Stomach smooth muscle (tissue), 2 donors: Measurements from ENCODE around the gene GIMAP8.

ENCODE experiments used
- H3K27ac ChIP-seq: one replicate; pipeline ENCODE4 v1.7.0; 2013; ENCODE audit warnings: mild to moderate bottlenecking, low read length, inconsistent platforms
- H3K27me3 ChIP-seq, 2 donors: one replicate each; pipeline ENCODE4 v1.7.0; 2013; ENCODE audit warnings: low read length in 2 of 2; ENCODE audit not compliant: insufficient read depth in 2 of 2, control insufficient read depth in 1 of 2
- H3K36me3 ChIP-seq, 2 donors: one replicate each; pipeline ENCODE4 v1.7.0; 2013; ENCODE audit warnings: low read length in 2 of 2; ENCODE audit not compliant: control insufficient read depth in 2 of 2, insufficient read depth in 2 of 2
- H3K4me1 ChIP-seq: one replicate; pipeline ENCODE4 v1.7.0; 2013; ENCODE audit warnings: low read length; ENCODE audit not compliant: control insufficient read depth, insufficient read depth
- H3K4me3 ChIP-seq, 2 donors: one replicate each; pipeline ENCODE4 v1.7.0; 2013; ENCODE audit warnings: low read length in 2 of 2
- H3K9ac ChIP-seq, 2 donors: one replicate each; pipeline ENCODE4 v1.7.0; 2013; ENCODE audit warnings: low read length in 2 of 2, mild to moderate bottlenecking in 1 of 2
- H3K9me3 ChIP-seq, 2 donors: one replicate each; pipeline ENCODE4 v1.7.0; 2013; ENCODE audit warnings: low read length in 2 of 2; ENCODE audit not compliant: control insufficient read depth in 2 of 2
- donor health status: healthy.
- donor health status: Pancreatic carcinoma.

The GIMAP8 gene

DNA sequence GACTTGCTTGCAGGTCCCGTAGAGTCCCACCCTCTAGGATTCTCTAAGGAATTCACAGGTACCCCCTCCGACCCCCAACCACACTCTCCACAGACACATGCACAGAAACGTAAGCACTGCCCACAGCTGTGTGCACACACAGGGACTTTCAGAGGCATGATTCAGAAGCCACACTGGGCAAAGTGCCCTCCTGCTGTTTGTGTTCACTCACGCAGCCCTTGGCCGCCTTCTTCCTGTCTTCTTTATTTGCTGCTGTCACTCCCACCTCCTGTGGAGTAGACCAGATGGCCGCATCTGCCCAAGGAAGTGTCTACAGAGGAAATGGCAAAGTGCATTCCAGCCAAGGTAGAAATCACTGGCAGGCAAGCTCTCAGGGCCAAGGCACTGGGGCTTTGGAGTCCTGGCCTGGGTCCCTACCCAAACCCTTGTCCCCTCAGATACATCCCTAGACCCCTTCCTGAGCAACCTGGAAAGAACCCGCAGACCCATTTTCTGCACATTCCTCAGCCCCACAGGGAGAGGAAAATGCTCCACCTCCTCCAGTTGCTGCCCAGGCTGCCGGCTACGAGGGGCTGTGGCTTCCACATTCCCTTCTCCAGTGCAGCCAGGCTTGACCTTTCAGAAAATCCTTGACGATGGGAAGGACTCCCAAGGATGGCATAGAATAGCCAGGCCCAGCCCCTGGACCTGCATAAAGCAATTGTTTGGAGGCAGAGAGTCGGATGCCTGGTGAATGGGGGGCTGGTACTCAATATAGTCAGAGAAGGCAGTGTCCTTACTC is 21.6 kb upstream of the GIMAP8 start:
- Histone ChIP-seq H3K27ac (no peak overlapping the region), H3K4me1 (peaks cover 23% of the 10 kb centered on the region), H3K9me3 (no peaks in the 10 kb centered on the region), H3K4me3 (no peak overlapping the region), H3K9ac (no peak overlapping the region), H3K36me3 (no peaks in the 10 kb centered on the region), H3K27me3 (no peaks in the 10 kb centered on the region)

DNA sequence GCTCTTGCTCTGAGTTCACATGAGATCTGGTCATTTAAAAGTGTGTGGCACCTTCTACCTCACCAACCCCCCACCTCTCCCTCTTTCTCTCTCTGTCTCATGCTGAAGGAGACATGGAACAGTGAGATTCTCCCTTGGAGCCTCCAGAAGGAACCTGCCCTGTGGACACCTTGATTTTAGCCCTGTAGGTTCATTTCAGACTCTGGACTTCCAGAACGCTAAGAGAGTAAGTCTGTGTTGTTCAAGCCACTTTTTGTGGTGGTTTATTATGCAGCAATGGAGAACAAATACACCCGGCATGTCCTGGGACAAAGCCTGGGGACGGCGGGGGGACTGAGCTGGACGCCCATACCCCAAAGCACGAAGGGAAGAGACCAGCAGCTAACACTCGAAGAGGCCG is 20.7 kb upstream of the GIMAP8 start:
- Histone ChIP-seq H3K27me3 (no peaks in the 10 kb centered on the region), H3K36me3 (no peaks in the 10 kb centered on the region), H3K9ac (no peak overlapping the region), H3K9me3 (no peaks in the 10 kb centered on the region), H3K27ac (no peak overlapping the region), H3K4me1 (peaks cover 23% of the 10 kb centered on the region), H3K4me3 (no peak overlapping the region)

DNA sequence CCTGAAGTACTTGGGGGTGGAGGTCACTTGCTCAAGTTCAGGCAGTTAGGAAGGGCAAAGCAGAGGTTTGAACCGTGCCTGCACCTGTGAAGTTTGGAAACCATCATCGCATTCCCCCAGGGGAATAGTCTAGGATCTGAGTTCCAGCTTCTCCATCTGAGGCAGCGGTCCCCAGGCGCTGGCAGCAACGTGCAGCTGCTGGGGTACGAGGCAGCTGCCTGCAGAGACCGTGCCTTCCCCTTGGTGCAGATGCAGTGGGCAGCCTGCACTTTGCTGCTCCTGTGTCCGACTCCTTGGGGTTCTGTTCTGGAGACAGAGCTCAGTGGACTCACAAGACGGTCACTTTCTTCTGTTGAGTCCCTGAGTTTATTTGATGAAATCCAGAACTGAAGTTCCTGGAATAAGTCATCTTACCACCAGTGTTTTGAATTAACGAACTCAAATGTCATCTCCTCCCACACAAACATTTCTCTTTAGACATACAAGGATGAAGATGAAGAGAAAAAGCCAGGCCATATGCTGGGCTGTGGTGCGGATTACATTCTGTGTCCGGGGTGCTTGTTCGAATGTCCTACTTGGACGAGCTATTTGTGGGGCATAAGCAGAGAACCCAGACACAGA is 19.9 kb upstream of the GIMAP8 start:
- H3K27ac ChIP-seq, result no peak overlapping the region
- no peaks in the 10 kb centered on the region for H3K27me3 ChIP-seq
- no peaks in the 10 kb centered on the region for H3K36me3 ChIP-seq
- H3K4me1 ChIP-seq, result peaks cover 23% of the 10 kb centered on the region
- H3K4me3 ChIP-seq, result no peak overlapping the region
- H3K9me3 ChIP-seq, result no peaks in the 10 kb centered on the region
- no peak overlapping the region for H3K9ac ChIP-seq

DNA sequence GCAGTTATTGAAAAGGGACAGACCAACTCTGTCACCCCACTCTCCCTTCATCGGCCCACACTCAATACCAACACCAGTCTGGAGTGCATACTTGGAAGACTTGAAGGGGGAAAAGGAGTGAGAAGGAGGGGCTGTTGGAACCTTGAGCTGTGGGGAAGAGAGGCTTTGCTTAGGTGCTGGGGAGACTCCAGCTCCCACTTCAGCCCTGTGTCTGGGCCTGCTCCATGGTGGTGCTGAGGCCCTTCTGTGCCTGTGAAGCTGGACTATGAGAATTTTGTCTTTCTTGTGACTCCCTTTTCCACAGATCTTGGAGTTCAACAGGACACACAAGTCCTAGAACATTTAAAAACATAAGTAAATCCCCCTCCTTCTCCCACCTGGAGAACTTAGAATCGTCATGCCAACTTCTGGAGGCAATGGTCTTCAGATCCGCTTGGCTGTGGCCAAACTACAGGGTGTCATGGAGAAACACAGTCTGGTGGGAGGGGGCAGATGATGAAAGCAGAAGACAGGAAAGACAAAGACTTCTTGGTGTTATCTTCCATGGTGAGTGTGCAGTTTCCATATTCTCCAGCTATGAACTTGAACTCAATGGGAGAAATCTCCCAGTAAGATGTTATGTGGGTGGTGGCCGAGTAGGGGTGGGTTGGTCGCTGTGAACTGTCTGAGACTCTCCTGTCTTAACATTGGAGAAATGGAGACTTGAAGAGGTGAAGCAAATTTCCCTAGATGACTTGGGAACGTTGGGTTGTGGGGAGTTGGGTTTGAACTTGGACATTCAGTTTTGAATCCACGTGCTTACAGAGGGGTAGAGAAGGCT is 18.4 kb upstream of the GIMAP8 start:
- Histone ChIP-seq H3K27ac (no peak overlapping the region), H3K4me3 (no peak overlapping the region), H3K36me3 (no peaks in the 10 kb centered on the region), H3K9me3 (no peaks in the 10 kb centered on the region), H3K9ac (no peak overlapping the region), H3K27me3 (no peaks in the 10 kb centered on the region), H3K4me1 (peaks cover 22% of the 10 kb centered on the region)

DNA sequence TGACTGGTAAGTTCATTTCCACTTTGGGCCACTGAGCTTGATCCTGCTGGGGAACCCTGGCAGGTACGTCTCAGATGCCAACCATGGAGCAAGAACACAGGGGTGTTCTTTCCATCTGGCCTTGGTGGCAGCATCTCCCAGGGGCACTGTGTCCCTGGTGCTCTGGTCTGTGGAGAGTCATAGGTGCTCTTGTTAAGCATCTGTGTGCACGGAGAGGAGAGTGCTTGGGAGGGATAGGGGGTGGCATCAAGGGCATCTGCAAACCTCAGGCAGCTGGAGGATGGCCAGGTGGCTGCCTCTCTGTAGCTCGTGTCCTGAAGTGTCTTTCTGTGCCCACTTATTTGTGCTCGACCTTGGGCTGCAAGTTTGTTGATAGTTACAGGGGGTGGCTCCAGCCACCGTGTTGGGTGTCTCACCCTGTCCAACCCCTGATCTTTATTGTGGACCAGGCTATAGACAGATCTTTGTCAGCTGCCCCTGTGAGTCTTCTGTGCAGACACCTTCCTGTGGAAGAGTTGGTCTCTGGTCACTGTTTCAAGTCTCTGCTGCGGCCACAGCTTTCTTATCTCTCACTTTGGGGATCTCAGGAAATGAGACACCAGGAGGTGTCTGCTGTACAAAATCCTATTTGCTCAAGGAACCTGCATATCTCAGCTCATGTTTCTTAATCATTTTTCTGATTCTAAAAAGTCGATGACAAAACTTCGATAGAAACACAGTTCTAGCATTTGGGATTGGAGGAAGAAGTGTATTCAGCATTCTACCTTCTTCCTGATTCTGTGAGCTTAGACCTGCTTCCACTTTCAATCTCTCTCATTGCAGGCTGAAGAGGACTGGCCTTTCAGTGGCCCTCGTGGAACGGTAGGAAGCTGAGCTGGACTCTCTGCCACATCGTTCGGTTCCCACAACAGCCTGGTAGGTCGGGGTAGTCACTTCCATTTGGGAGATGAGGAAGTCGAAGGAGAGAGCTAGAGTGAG is 17.2 kb upstream of the GIMAP8 start:
- peaks cover 22% of the 10 kb centered on the region for H3K4me1 ChIP-seq
- H3K27me3 ChIP-seq, result no peaks in the 10 kb centered on the region
- H3K27ac ChIP-seq, result no peak overlapping the region
- H3K36me3 ChIP-seq, result no peaks in the 10 kb centered on the region
- H3K9me3 ChIP-seq, result no peaks in the 10 kb centered on the region
- no peak overlapping the region for H3K4me3 ChIP-seq
- no peak overlapping the region for H3K9ac ChIP-seq

DNA sequence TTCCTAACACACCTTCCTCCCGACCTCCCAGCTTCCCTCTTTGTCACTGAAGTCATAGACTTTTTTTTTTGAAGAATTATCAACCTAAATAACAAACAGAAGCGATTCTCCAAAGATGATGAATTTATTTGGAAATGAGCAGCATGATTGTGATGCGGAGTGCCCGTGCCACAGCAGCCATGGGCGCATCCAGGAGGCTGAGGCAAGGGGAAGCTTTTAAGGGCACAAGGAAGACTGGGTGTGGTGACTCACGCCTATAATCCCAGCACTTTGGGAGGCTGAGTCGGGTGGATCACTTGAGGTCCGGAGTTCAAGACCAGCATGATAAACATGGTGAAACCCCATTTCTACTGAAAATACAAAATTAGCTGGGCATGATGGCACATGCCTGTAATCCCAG is 16.2 kb upstream of the GIMAP8 start:
- H3K9ac ChIP-seq, result no peak overlapping the region
- H3K9me3 ChIP-seq, result no peaks in the 10 kb centered on the region
- H3K27ac ChIP-seq, result no peak overlapping the region
- no peaks in the 10 kb centered on the region for H3K36me3 ChIP-seq
- no peak overlapping the region for H3K4me3 ChIP-seq
- peaks cover 14% of the 10 kb centered on the region for H3K4me1 ChIP-seq
- H3K27me3 ChIP-seq, result no peaks in the 10 kb centered on the region

DNA sequence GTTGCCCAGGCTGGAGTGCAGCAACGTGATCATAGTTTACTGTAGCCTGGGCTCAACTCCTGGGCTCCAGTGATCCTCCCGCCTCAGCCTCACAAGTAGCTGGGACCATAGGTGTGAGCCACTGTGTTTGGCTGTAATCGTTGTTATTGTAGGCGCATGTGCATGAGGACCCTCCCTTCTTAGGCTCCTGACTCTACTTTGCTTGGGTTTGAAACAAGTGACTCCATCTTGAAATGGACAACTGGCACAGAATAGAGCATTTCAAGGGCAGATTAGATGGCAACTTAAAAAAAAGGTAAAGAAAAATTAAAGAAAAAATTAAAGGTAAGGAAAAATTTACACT is 15.4 kb upstream of the GIMAP8 start:
- Histone ChIP-seq H3K4me1 (peaks cover 12% of the 10 kb centered on the region), H3K9me3 (no peaks in the 10 kb centered on the region), H3K36me3 (no peaks in the 10 kb centered on the region), H3K9ac (no peak overlapping the region), H3K4me3 (no peak overlapping the region), H3K27ac (no peak overlapping the region), H3K27me3 (no peaks in the 10 kb centered on the region)

DNA sequence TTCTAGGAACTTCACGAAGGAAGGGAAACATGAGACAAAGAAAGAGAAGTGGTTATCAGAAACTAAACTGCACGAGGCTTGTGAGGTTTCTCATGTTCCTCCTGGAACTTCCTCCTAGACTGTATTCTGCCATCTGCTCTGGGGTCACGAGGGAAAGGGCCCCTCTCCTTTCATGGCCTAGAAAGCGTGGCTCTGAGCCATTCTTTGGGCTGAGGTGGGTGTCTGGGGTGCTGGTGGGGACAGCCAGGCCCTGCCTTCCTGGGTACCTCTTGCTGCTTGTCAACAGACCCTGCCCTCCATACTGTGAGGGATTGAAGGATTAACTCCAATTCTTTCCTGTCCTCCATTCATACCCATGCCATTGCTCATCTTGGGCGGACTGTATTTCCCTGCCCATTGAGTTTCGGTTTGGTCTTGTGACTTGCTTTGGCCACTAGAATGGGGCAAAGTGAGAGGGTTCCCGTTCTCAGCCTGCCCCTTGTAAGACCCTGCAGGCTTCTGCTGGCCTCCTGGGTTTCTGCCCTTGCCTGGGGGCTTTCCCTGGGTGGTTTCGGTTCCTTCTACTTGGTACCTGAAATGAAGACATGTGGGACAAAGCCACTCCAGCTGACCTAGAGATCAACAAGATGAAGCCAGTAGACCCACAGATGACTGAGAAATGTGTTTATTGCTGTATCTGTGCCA is 14.9 kb upstream of the GIMAP8 start:
- no peaks in the 10 kb centered on the region for H3K9me3 ChIP-seq
- no peak overlapping the region for H3K4me3 ChIP-seq
- H3K27ac ChIP-seq, result no peak overlapping the region
- H3K27me3 ChIP-seq, result no peaks in the 10 kb centered on the region
- no peak overlapping the region for H3K9ac ChIP-seq
- H3K4me1 ChIP-seq, result peaks cover 7% of the 10 kb centered on the region
- H3K36me3 ChIP-seq, result no peaks in the 10 kb centered on the region

DNA sequence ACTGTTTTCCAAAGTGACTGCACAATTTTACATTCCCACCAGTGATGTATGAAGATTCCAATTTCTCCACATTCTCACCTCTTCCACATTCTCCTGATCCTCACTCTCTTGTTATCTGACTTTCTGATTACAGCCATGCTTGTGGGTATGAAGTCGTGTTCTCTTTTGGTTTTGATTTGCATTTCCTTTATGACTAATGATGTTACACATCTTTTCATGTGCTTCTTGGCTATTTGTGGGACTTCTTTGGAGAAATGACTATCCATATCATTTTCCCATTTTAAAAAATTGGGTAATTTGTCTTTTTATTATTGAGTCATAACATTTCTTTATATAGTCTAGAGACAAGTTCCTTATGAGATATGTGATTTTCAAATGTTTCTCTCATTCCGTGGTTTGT is 10.5 kb upstream of the GIMAP8 start:
- Histone ChIP-seq H3K9ac (no peak overlapping the region), H3K4me1 (no peaks in the 10 kb centered on the region), H3K4me3 (no peak overlapping the region), H3K27ac (no peak overlapping the region), H3K36me3 (no peaks in the 10 kb centered on the region), H3K9me3 (peaks cover 0 to 9% of the 10 kb centered on the region in 2 donors), H3K27me3 (no peaks in the 10 kb centered on the region)

DNA sequence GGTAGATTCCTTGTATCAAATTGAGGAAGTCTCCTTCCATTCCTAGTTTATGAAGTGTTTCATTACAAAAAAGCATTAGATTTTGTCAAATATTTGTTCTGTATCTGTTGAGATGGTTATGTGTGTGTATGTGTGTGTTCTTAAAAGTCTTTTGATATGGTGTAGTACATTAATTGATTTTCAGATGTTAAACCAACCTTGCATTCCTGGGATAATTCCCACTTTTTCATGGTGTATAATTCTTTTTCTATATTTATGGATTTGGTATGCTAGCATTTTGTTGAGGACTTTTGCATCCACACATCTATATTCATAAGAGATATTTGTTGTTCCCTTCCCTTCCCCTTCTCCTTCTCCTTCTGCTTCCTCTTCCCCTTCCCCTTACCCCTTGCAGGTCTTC is 8.9 kb upstream of the GIMAP8 start:
- H3K36me3 ChIP-seq, result no peaks in the 10 kb centered on the region
- H3K9ac ChIP-seq, result no peak overlapping the region
- no peaks in the 10 kb centered on the region for H3K27me3 ChIP-seq
- no peak overlapping the region for H3K27ac ChIP-seq
- no peak overlapping the region for H3K4me3 ChIP-seq
- H3K9me3 ChIP-seq, result peaks cover 0 to 9% of the 10 kb centered on the region in 2 donors
- H3K4me1 ChIP-seq, result no peaks in the 10 kb centered on the region
